ENCODE data around the gene DMD. TPM values are rescaled to one million over a fixed set of nuclear protein-coding genes. Genes with fewer than 3 reads are reported as not detected.

Gene DMD
- total and polyA plus RNA-seq, 2 of the 8 experiments (the other 6 are each of a cell fraction or from before 2014, with no cell fraction given), result 4.8 to 7.4 TPM

- Histone ChIP-seq H2BK15ac (ENCODE audit: low read length) (no peak overlapping the region), H3K4me3 (ENCODE audit: extremely low read depth in 1 of 4, insufficient read depth in 2 of 4, low read depth in 3 of 4, low read length in 4 of 4) (no peak overlapping the region), H3K79me1 (ENCODE audit: low read depth, low read length) (no peaks in the 10 kb centered on the region), H3K4me2 (ENCODE audit: insufficient read depth in 1 of 2, low read depth in 2 of 2, low read length in 2 of 2) (no peak overlapping the region), H2BK120ac (replicated peaks; ENCODE audit: low read depth, low read length) (no peak overlapping the region), H4K20me1 (replicated peaks in 1 of 2; ENCODE audit: control insufficient read depth in 1 of 2, insufficient read depth in 2 of 2, low read length in 2 of 2) (no peaks in the 10 kb centered on the region), H2BK20ac (ENCODE audit: low read length) (no peak overlapping the region), H3K27ac (ENCODE audit: low read depth, low read length) (no peak overlapping the region), H2AK5ac (ENCODE audit: low read depth, low read length) (no peak overlapping the region), H3K79me2 (ENCODE audit: control insufficient read depth in 1 of 2, insufficient read depth in 2 of 2, low read length in 2 of 2) (no peaks in the 10 kb centered on the region), H3K9ac (replicated peaks in 1 of 4; ENCODE audit: extremely low read depth in 1 of 4, low read depth in 3 of 4, low read length in 3 of 4) (no peak overlapping the region), H3K36me3 (ENCODE audit: control insufficient read depth in 2 of 4, insufficient read depth in 4 of 4, low read length in 3 of 4) (no peaks in the 10 kb centered on the region), H3K4me1 (replicated peaks in 1 of 4; ENCODE audit: control insufficient read depth in 3 of 4, insufficient read depth in 4 of 4, low read length in 3 of 4) (no peaks in the 10 kb centered on the region), H3K9me3 (ENCODE audit: insufficient read depth in 2 of 2, low read depth in 1 of 2, low read length in 1 of 2) (no peaks in the 10 kb centered on the region), H3K18ac (ENCODE audit: extremely low read depth, low read length) (no peak overlapping the region), H2BK5ac (ENCODE audit: low read depth, low read length) (no peak overlapping the region), H4K5ac (ENCODE audit: insufficient read length, low read depth, low read length) (no peak overlapping the region), H4K8ac (ENCODE audit: extremely low read depth, insufficient read depth, low read length) (no peak overlapping the region), H3K14ac (ENCODE audit: insufficient read length) (no peak overlapping the region), H2AFZ (ENCODE audit: low read length) (no peak overlapping the region), H3K4ac (replicated peaks; ENCODE audit: insufficient read length, low read depth, low read length) (no peak overlapping the region), H3K27me3 (replicated peaks in 1 of 4; ENCODE audit: control insufficient read depth in 3 of 4, extremely low read depth in 1 of 4, insufficient read depth in 3 of 4, low read length in 3 of 4) (no peaks in the 10 kb centered on the region), H3K23me2 (ENCODE audit: low read depth, low read length) (no peaks in the 10 kb centered on the region; the same call in 1 of the 2 replicates), H3K56ac (replicated peaks; ENCODE audit: insufficient read length, low read depth, low read length) (no peak overlapping the region), H3K23ac (ENCODE audit: insufficient read length) (no peak overlapping the region), H4K91ac (replicated peaks; ENCODE audit: insufficient read length, low read length) (no peak overlapping the region), H2BK12ac (ENCODE audit: low read depth, low read length) (no peak overlapping the region)
- FAIRE-seq, result no peak
- ChIA-PET CTCF (ENCODE audit: partially characterized antibody) (no interaction called here), POLR2A (ENCODE audit: partially characterized antibody) (no interaction called here)
- no peak for DNase-seq (ENCODE audit: low read depth in 1 of 2, low spot score in 2 of 2)
- TF ChIP-seq SP1 (IDR thresholded peaks at IDR 0.05; ENCODE audit: low read depth, low read length), result no peak
- no peak for TF ChIP-seq HDAC6 (IDR thresholded peaks at IDR 0.05; ENCODE audit: low read depth, low read length)
- no peak for TF ChIP-seq POU5F1 (IDR thresholded peaks at IDR 0.05; ENCODE audit: low read depth, low read length)
- no peak for TF ChIP-seq CHD1 (IDR thresholded peaks at IDR 0.05; ENCODE audit: low read depth, low read length)
- TF ChIP-seq ZNF274 (IDR thresholded peaks at IDR 0.05; ENCODE audit: borderline replicate concordance, extremely low read depth, low read length), result no peak
- TF ChIP-seq CEBPB (IDR thresholded peaks at IDR 0.05; ENCODE audit: low read depth, low read length), result no peak
Measured at GRCh38 chrX:31297881-31298280, 1913.5 kb downstream of the DMD start.

All from H1 (cell line).